ENCODE results near the gene PDE11A.

Gene PDE11A

GRCh38 chr2:177756336-177756735 is 316.2 kb downstream of the PDE11A start:
- DNase-seq: no peak

GRCh38 chr2:177754492-177754873 is 318.1 kb downstream of the PDE11A start:
- no peak for DNase-seq

- DNase-seq: no peak
Observed at GRCh38 chr2:177753682-177754491, 318.7 kb downstream of the PDE11A start.

GRCh38 chr2:177748360-177748759 is 324.2 kb downstream of the PDE11A start:
- DNase-seq: no peak

- no peak for DNase-seq
Observed at GRCh38 chr2:177747384-177747783, 325.2 kb downstream of the PDE11A start.

- DNase-seq: no peak
Observed at GRCh38 chr2:177746358-177746757, 326.2 kb downstream of the PDE11A start.

- no peak for DNase-seq
Observed at GRCh38 chr2:177745531-177745930, 327.0 kb downstream of the PDE11A start.

GRCh38 chr2:177742851-177743250 is 329.7 kb downstream of the PDE11A start:
- no peak for DNase-seq

GRCh38 chr2:177741866-177742265 is 330.7 kb downstream of the PDE11A start:
- DNase-seq: no peak

- DNase-seq: no peak
Observed at GRCh38 chr2:177740700-177741099, 331.9 kb downstream of the PDE11A start.

- DNase-seq: no peak
Observed at GRCh38 chr2:177738461-177739235, 333.9 kb downstream of the PDE11A start.

GRCh38 chr2:177735318-177735803 is 337.2 kb downstream of the PDE11A start:
- no peak for DNase-seq

- no peak for DNase-seq
Observed at GRCh38 chr2:177733322-177733855, 339.2 kb downstream of the PDE11A start.

- no peak for DNase-seq
Observed at GRCh38 chr2:177731384-177731783, 341.2 kb downstream of the PDE11A start.

- DNase-seq: no peak
Observed at GRCh38 chr2:177730792-177731191, 341.8 kb downstream of the PDE11A start.

- no peak for DNase-seq
Observed at GRCh38 chr2:177730363-177730762, 342.2 kb downstream of the PDE11A start.

- no peak for DNase-seq
Observed at GRCh38 chr2:177728920-177729319, 343.7 kb downstream of the PDE11A start.

GRCh38 chr2:177728399-177728765 is 344.2 kb downstream of the PDE11A start:
- DNase-seq: no peak

- no peak for DNase-seq
Observed at GRCh38 chr2:177727577-177728398, 344.8 kb downstream of the PDE11A start.

- DNase-seq: no peak
Observed at GRCh38 chr2:177726931-177727348, 345.6 kb downstream of the PDE11A start.

GRCh38 chr2:177724398-177725287 is 347.9 kb downstream of the PDE11A start:
- peak; percentile 54 for DNase-seq

GRCh38 chr2:177723235-177723634 is 349.3 kb downstream of the PDE11A start:
- DNase-seq: no peak

Measured in activated CD4-positive, alpha-beta T cell treated with anti-CD3 and anti-CD28 coated beads for 48 hours (primary cell).